ENCODE measurements around the gene IL1B.

DNA sequence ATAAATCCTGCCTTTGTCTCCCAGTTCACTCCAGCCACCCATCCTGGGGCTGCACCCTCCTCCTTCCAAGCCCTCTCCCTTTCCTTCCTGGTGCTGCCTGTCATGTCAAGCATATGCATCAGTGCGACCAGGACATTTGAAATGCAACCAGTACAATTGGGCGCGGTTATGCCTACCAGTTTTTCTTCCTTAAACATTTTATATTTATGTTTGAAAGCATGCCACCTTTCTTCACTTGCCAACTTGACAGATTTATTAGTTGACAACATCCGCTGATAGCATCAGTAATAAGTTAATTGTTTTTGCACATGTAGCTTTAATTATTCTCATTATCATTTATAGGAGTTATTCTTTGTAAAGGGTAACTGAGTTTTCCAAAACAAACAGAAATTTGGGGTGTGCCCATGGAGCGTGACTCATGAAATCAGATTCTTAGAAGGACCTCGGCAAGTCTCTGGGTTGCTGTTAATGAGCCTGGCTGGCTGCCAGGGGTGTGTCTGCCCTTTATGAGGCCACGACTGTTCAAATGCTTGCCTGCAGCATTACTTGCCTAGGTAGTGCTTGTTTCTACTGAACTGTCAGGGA, 32.8 kb upstream of the IL1B start:
- TF ChIP-seq CTCF (IDR thresholded peaks at IDR 0.05; ENCODE audit: poor library complexity, severe bottlenecking) (no peak), MXI1 (conservative IDR thresholded peaks at IDR 0.05; ENCODE audit: poor library complexity, severe bottlenecking) (no peak), EZH2 (IDR thresholded peaks at IDR 0.05; ENCODE audit: borderline replicate concordance, insufficient read depth, low read length, poor library complexity, severe bottlenecking) (no peak), POLR2AphosphoS5 (IDR thresholded peaks at IDR 0.05) (no peak), EP300 (conservative IDR thresholded peaks at IDR 0.05; ENCODE audit: poor library complexity, severe bottlenecking) (no peak), SMC3 (conservative IDR thresholded peaks at IDR 0.05; ENCODE audit: poor library complexity) (no peak)
